Measurements from ENCODE around the gene CLEC3B. TPM values are rescaled to one million over a fixed set of nuclear protein-coding genes. Genes with fewer than 3 reads are reported as not detected.

The CLEC3B gene
- total RNA-seq, 2 donors from 2014 or later: 9.6 to 28.9 TPM

DNA sequence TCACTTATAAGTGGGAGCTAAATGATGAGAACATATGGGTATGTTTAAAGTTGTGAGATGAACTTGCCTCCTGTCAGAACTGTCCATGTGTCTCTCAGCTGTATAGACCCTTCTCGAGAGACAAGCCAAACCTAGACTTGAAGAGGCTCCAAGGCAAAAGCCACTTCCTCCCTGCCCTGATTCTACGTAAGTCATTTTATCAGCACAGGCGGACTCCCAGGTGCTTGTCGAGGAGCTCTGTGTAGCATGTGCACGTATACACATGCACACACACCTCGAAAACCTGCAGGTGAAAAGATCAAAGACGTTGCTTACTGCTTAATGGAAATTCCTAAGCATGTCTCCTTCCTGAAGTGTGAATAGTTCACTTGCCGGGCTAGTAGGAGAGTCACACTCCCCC, 5.6 kb upstream of the CLEC3B start:
- Histone ChIP-seq H3K36me3 (no peaks in the 10 kb centered on the region), H3K4me1 (no peaks in the 10 kb centered on the region), H3K27ac (no peak overlapping the region), H3K9ac (ENCODE audit: low read depth in 2 of 2, low read length in 2 of 2) (no peak overlapping the region), H3K27me3 (no peaks in the 10 kb centered on the region), H3K9me3 (no peaks in the 10 kb centered on the region), H3K4me3 (no peak overlapping the region)
- TF ChIP-seq, protein P1, sequence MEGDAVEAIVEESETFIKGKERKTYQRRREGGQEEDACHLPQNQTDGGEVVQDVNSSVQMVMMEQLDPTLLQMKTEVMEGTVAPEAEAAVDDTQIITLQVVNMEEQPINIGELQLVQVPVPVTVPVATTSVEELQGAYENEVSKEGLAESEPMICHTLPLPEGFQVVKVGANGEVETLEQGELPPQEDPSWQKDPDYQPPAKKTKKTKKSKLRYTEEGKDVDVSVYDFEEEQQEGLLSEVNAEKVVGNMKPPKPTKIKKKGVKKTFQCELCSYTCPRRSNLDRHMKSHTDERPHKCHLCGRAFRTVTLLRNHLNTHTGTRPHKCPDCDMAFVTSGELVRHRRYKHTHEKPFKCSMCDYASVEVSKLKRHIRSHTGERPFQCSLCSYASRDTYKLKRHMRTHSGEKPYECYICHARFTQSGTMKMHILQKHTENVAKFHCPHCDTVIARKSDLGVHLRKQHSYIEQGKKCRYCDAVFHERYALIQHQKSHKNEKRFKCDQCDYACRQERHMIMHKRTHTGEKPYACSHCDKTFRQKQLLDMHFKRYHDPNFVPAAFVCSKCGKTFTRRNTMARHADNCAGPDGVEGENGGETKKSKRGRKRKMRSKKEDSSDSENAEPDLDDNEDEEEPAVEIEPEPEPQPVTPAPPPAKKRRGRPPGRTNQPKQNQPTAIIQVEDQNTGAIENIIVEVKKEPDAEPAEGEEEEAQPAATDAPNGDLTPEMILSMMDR (IDR thresholded peaks at IDR 0.05): no peak
- intact Hi-C loops (cut with DNase I): no loop called here
- no peak for DNase-seq

- H3K9me3 ChIP-seq: no peaks in the 10 kb centered on the region
- peaks cover 4% of the 10 kb centered on the region for H3K4me1 ChIP-seq
- H3K27me3 ChIP-seq: no peaks in the 10 kb centered on the region
- intact Hi-C loops (cut with DNase I): no loop called here
- H3K4me3 ChIP-seq: no peak overlapping the region
- no peak for DNase-seq
- H3K27ac ChIP-seq: no peak overlapping the region
- no peaks in the 10 kb centered on the region for H3K36me3 ChIP-seq
- H3K9ac ChIP-seq (ENCODE audit: low read depth in 2 of 2, low read length in 2 of 2): no peak overlapping the region
- TF ChIP-seq, protein P1 (IDR thresholded peaks at IDR 0.05): no peak
Measured at GRCh38 chr3:45021524-45022297, 4.4 kb upstream of the CLEC3B start.

- no peaks in the 10 kb centered on the region for H3K27me3 ChIP-seq
Measured at GRCh38 chr3:45023675-45024074, 2.4 kb upstream of the CLEC3B start.

DNA sequence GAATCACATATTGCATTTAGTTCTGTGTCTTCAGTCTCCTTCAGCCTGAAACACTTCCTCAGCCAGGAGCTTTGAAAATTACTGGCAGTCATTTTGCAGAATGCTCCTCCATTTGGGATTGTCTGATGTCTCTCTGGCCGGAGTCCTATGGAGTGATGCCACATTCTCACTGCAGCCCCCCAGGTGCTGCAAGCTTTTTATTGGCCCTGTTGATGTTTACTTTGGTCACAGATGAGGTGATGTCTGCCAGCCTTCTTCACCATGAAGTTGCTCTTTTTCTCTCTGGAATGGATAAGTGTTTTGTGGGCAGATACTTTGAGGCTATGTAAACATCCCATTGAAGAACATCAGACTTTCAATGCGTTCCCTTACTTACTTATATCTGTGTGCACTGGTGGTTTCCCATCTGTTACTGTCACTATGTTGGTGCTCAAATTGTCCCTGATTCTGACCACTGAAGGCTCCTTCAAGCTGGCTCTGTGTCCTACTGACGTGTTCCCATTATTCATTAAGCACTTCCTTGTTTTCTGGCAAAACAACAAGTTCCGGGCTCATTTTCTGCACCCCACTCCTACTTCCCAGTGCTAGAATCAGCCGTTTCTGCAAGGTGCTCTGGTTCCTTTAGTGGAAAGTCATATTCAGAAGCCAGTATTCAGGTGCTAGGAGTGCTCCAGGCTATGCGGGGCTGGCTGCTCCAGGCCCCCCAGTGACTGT, 1.4 kb upstream of the CLEC3B start:
- intact Hi-C loops (cut with DNase I): no loop called here
- Histone ChIP-seq H3K9ac (ENCODE audit: low read depth in 2 of 2, low read length in 2 of 2) (no peak overlapping the region), H3K9me3 (no peaks in the 10 kb centered on the region), H3K4me3 (no peak overlapping the region), H3K27ac (no peak overlapping the region), H3K36me3 (no peaks in the 10 kb centered on the region), H3K4me1 (peaks cover 4% of the 10 kb centered on the region), H3K27me3 (no peaks in the 10 kb centered on the region)
- DNase-seq: no peak
- TF ChIP-seq, protein P1 (IDR thresholded peaks at IDR 0.05): no peak

More at GRCh38 chr3:45023675-45024074, 2.4 kb upstream of the CLEC3B start:
- Histone ChIP-seq H3K9me3 (no peaks in the 10 kb centered on the region), H3K27ac (no peak overlapping the region), H3K9ac (ENCODE audit: low read depth in 2 of 2, low read length in 2 of 2) (no peak overlapping the region), H3K36me3 (no peaks in the 10 kb centered on the region), H3K4me1 (peaks cover 4% of the 10 kb centered on the region), H3K4me3 (no peak overlapping the region)
- intact Hi-C loops (cut with DNase I): no loop called here
- TF ChIP-seq, protein P1 (IDR thresholded peaks at IDR 0.05): no peak
- no peak for DNase-seq

- TF ChIP-seq, protein P1 (IDR thresholded peaks at IDR 0.05): no peak
- Histone ChIP-seq H3K36me3 (no peaks in the 10 kb centered on the region), H3K4me3 (no peak overlapping the region), H3K4me1 (peaks cover 4% of the 10 kb centered on the region), H3K9me3 (no peaks in the 10 kb centered on the region), H3K9ac (ENCODE audit: low read depth in 2 of 2, low read length in 2 of 2) (no peak overlapping the region), H3K27me3 (no peaks in the 10 kb centered on the region), H3K27ac (peak overlapping the region; percentile 32)
- intact Hi-C loops (cut with DNase I): no loop called here
- peak; percentile 48 for DNase-seq
Measured at GRCh38 chr3:45026957-45027356, 854 bp downstream of the CLEC3B start.
